SK-N-SH (cell line): ENCODE data around the gene IL6ST. TPM values are rescaled to one million over a fixed set of nuclear protein-coding genes. Genes with fewer than 3 reads are reported as not detected.

Experiments used
- CTCF ChIA-PET: fragments of 300-600, 350-600 bp; formaldehyde crosslinking; extraction: SDS; loops from one replicate; lab custom pipeline; 2021; lab: Yijun Ruan, JAX
- POLR2A ChIA-PET: fragments of 350-600 bp; sonication (Branson Sonifier 250); formaldehyde crosslinking; extraction: SDS; loops from one replicate; lab custom pipeline; 2020; ENCODE audit warnings: antibody characterized with exemption, inconsistent platforms; lab: Yijun Ruan, JAX
- DNase-seq: peaks from one replicate; pipeline ENCODE4 v3.0.0; 2012
- H2AFZ ChIP-seq: fragments of 200-600 bp; sonication (generic); 2 replicates; pipeline ENCODE4 v1.8.1; 2016; ENCODE audit warnings: antibody characterized with exemption, mild to moderate bottlenecking, low read depth
- H3F3A ChIP-seq: fragments of 200-600 bp; sonication (generic); replicated peaks from 2 replicates; pipeline ENCODE3; 2016; ENCODE audit warnings: antibody characterized with exemption, mild to moderate bottlenecking; ENCODE audit not compliant: insufficient read depth
- H3K27ac ChIP-seq, 2 experiments: fragments of 200-500 bp in 1 of 2; fragments of 200-600 bp in 1 of 2; sonication (Bioruptor generic) in 1 of 2; sonication (generic), shearing (Covaris generic) in 1 of 2; 2 replicates each; pipeline versions ENCODE4 v1.5.1 to v1.6.1; 2014 to 2016; ENCODE audit warnings: low read depth in 2 of 2, inconsistent platforms in 1 of 2, low read length in 1 of 2, mild to moderate bottlenecking in 1 of 2, mixed read lengths in 1 of 2
- H3K27me3 ChIP-seq: fragments of 200-600 bp; sonication (generic), shearing (Covaris generic); 2 replicates; pipeline ENCODE4 v1.6.1; 2016; ENCODE audit warnings: mixed run types; ENCODE audit not compliant: insufficient read depth
- H3K36me3 ChIP-seq, 2 experiments: fragments of 200-500 bp in 1 of 2; fragments of 200-600 bp in 1 of 2; sonication (Bioruptor generic) in 1 of 2; sonication (generic) in 1 of 2; replicated peaks in 1 of 2; 2 replicates each; pipeline versions ENCODE3 to v1.5.1; 2014 to 2016; ENCODE audit warnings: low read length in 1 of 2, mild to moderate bottlenecking in 1 of 2; ENCODE audit not compliant: insufficient read depth in 2 of 2, control insufficient read depth in 1 of 2
- H3K4me1 ChIP-seq, 2 experiments: fragments of 200-500 bp in 1 of 2; fragments of 200-600 bp in 1 of 2; sonication (Bioruptor generic) in 1 of 2; sonication (generic), shearing (Covaris generic) in 1 of 2; 2 replicates each; pipeline versions ENCODE4 v1.5.1 to v1.6.1; 2014 to 2016; ENCODE audit warnings: low read depth in 1 of 2, low read length in 1 of 2, mixed run types in 1 of 2; ENCODE audit not compliant: insufficient read depth in 2 of 2, control insufficient read depth in 1 of 2
- H3K4me2 ChIP-seq: fragments of 200-600 bp; sonication (generic), shearing (Covaris generic); 2 replicates; pipeline ENCODE4 v1.6.1; 2017; ENCODE audit warnings: mixed run types
- H3K4me3 ChIP-seq, 2 experiments: fragments of 200-500 bp in 1 of 2; fragments of 200-600 bp in 1 of 2; sonication (Bioruptor generic) in 1 of 2; sonication (generic), shearing (Covaris generic) in 1 of 2; 2 replicates each; pipeline versions ENCODE4 v1.5.1 to v1.8.1; 2014 to 2016; ENCODE audit warnings: low read depth in 2 of 2, inconsistent platforms in 1 of 2, low read length in 1 of 2, mild to moderate bottlenecking in 1 of 2, mixed read lengths in 1 of 2, moderate library complexity in 1 of 2
- H3K79me2 ChIP-seq: fragments of 200-600 bp; sonication (generic); 2 replicates; pipeline ENCODE4 v1.8.1; 2017; ENCODE audit warnings: mild to moderate bottlenecking; ENCODE audit not compliant: insufficient read depth
- H3K9ac ChIP-seq: fragments of 200-600 bp; sonication (generic); 2 replicates; pipeline ENCODE4 v1.6.1; 2017; ENCODE audit warnings: mixed run types
- H3K9me2 ChIP-seq: fragments of 200-600 bp; sonication (generic); 2 replicates; pipeline ENCODE4 v1.6.1; 2017; ENCODE audit warnings: mixed run types
- H3K9me3 ChIP-seq: fragments of 200-600 bp; sonication (generic); 2 replicates; pipeline ENCODE4 v1.6.1; 2017; ENCODE audit warnings: mixed run types, mild to moderate bottlenecking, moderate library complexity
- H4K20me1 ChIP-seq: fragments of 200-600 bp; sonication (generic); 2 replicates; pipeline ENCODE4 v1.6.1; 2017; ENCODE audit warnings: mild to moderate bottlenecking, mixed run types; ENCODE audit not compliant: insufficient read depth
- EZH2phosphoT487 ChIP-seq: fragments of 200-600 bp; sonication (generic); IDR thresholded peaks from 2 replicates; pipeline ENCODE4 v1.6.1; 2017; ENCODE audit warnings: low read depth, mixed run types, mild to moderate bottlenecking, antibody characterized with exemption, moderate library complexity, borderline replicate concordance
- FOSL2 ChIP-seq: IDR thresholded peaks from 2 replicates; pipeline ENCODE4 v1.4.0; 2012; ENCODE audit warnings: low read depth, mild to moderate bottlenecking, moderate library complexity, borderline replicate concordance
- GABPA ChIP-seq: IDR thresholded peaks from 2 replicates; pipeline ENCODE4 v1.4.0; 2012; ENCODE audit warnings: low read depth, mild to moderate bottlenecking
- JUND ChIP-seq: IDR thresholded peaks from 2 replicates; pipeline ENCODE4 v1.4.0; 2012
- MEF2A ChIP-seq: IDR thresholded peaks from 2 replicates; pipeline ENCODE4 v1.4.0; 2012; ENCODE audit warnings: low read depth, borderline replicate concordance
- MXI1 ChIP-seq: IDR thresholded peaks from 2 replicates; pipeline ENCODE4 v1.6.1; 2012; ENCODE audit warnings: mild to moderate bottlenecking, low read depth, low read length, improper control_type of control experiment
- NFIC ChIP-seq: IDR thresholded peaks from 2 replicates; pipeline ENCODE4 v1.4.0; 2012; ENCODE audit warnings: borderline replicate concordance
- SMC3 ChIP-seq: IDR thresholded peaks from 2 replicates; pipeline ENCODE4 v1.6.1; 2012; ENCODE audit warnings: low read depth, low read length, improper control_type of control experiment
- YY1 ChIP-seq: IDR thresholded peaks from 2 replicates; pipeline ENCODE4 v1.4.0; 2012; ENCODE audit warnings: low read depth, mild to moderate bottlenecking
- WGBS: methylation state at CpG from one replicate; pipeline ENCODE4 v1.1.6; 2017; ENCODE audit warnings: low lambda C conversion rate; 5-methylcytosine and 5-hydroxymethylcytosine counted together
- polyA plus RNA-seq, 3 experiments: library from polyadenylated mRNA; depleted of rRNA; stranded (reverse); fragments of >200 nt; gene quantifications; 2 replicates each; pipeline ENCODE4 v1.2.3, GENCODE V29; 2012
- TF ChIP-seq, protein P1 (sequence below): fragments of 150-350 bp; IDR thresholded peaks from 2 replicates; pipeline ENCODE4 v1.6.1; 2017; ENCODE audit warnings: antibody characterized with exemption, low read length, low read depth, borderline replicate concordance
- TF ChIP-seq, protein P2 (sequence below): IDR thresholded peaks from 2 replicates; pipeline ENCODE4 v1.4.0; 2012; ENCODE audit warnings: low read depth, borderline replicate concordance
- TF ChIP-seq, protein P3 (sequence below): IDR thresholded peaks from 2 replicates; pipeline ENCODE4; 2012
- TF ChIP-seq, protein P4 (sequence below): IDR thresholded peaks from 2 replicates; pipeline ENCODE4 v1.4.0; 2012; ENCODE audit warnings: low read depth
- TF ChIP-seq, protein P5 (sequence below): IDR thresholded peaks from 2 replicates; pipeline ENCODE4 v1.6.1; 2012; ENCODE audit warnings: mild to moderate bottlenecking, low read depth, low read length, moderate library complexity

The IL6ST gene
- polyA plus RNA-seq, 1 of the 3 experiments (the other 2 are of a cell fraction), result 16.0 TPM

DNA sequence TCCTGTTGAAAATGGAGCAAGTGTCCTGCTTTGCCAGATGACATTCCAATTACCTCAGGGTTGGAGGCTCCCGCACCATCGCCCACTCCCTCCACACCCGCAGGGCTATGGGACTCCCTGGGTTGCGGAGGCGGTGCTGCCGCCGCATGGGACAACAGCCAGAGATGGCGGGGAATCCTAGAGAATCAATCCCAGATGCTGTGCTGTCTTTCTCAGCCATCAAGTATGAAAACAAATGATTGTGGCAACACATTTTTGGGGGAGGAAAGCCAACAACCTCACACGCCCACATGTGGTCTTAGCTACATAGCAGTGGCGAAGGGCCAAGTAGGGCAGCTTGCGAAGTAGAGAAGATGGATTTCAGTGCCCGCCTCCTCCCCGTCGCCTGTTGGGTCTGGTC, 96.9 kb downstream of the IL6ST start (continued):
- TF ChIP-seq JUND (peak; percentile 34; the same call in 1 of the 2 replicates), MXI1 (peak; percentile 69; the same call in 1 of the 2 replicates), FOSL2 (no peak; the same call in 1 of the 2 replicates), YY1 (no peak)
- TF ChIP-seq, protein P1, sequence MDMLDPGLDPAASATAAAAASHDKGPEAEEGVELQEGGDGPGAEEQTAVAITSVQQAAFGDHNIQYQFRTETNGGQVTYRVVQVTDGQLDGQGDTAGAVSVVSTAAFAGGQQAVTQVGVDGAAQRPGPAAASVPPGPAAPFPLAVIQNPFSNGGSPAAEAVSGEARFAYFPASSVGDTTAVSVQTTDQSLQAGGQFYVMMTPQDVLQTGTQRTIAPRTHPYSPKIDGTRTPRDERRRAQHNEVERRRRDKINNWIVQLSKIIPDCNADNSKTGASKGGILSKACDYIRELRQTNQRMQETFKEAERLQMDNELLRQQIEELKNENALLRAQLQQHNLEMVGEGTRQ, result no peak
- TF ChIP-seq, protein P2, sequence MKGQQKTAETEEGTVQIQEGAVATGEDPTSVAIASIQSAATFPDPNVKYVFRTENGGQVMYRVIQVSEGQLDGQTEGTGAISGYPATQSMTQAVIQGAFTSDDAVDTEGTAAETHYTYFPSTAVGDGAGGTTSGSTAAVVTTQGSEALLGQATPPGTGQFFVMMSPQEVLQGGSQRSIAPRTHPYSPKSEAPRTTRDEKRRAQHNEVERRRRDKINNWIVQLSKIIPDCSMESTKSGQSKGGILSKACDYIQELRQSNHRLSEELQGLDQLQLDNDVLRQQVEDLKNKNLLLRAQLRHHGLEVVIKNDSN, result no peak
- TF ChIP-seq, protein P3, sequence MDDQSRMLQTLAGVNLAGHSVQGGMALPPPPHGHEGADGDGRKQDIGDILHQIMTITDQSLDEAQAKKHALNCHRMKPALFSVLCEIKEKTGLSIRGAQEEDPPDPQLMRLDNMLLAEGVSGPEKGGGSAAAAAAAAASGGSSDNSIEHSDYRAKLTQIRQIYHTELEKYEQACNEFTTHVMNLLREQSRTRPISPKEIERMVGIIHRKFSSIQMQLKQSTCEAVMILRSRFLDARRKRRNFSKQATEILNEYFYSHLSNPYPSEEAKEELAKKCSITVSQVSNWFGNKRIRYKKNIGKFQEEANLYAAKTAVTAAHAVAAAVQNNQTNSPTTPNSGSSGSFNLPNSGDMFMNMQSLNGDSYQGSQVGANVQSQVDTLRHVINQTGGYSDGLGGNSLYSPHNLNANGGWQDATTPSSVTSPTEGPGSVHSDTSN, result peak; percentile 85

DNA sequence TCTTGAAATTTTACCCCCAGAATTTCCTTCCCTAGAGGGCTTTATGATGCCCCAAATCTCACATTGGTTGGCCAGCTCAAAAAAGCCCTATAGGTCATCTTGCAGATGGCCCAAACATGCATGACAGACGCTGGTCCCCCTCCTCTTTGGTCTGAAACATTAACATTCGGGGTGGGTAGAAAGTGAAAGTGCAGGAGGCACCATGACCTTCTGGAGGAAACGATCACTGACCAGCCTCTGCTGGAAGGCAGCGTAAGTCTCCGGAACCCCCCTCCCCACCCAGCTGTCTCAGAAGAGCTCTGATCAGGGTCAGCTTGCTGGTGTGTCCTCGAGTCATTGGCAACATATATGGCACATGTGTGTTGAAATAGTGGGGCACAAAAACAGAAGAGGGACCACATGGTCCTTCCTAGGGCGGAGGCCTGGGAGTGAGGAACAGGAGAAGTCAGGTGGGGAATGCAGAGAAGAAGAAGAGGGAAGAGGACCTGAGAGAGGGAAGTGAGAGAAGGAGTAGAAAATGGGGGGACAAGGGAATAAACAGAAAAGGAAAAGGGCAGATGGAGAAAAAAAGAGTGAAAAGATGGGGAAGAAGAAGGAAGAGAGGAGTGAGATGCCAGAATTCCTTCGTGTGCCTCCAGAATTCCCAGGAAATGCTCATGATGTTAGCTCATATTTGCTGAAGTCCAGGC, 97.4 kb downstream of the IL6ST start:
- POLR2A ChIA-PET, result no interaction called here
- peak overlapping the region; percentile 36 for H3K4me2 ChIP-seq
- no peaks in the 10 kb centered on the region for H3K79me2 ChIP-seq
- H3K27me3 ChIP-seq, result no peaks in the 10 kb centered on the region
- peaks cover 12% of the 10 kb centered on the region for H3F3A ChIP-seq
- H3K4me3 ChIP-seq, result peak overlapping the region; percentile 27 to 40; a peak in 3 of 4 replicates
- no peaks in the 10 kb centered on the region for H3K9me2 ChIP-seq
- CTCF ChIA-PET, result interaction anchor here (1.0 to 3.1 kb wide), 3 partner anchors 14 to 28 kb away, joined by 3 to 10 read pairs (median 3); no protein-coding TSS in a partner anchor
- no peak for TF ChIP-seq MEF2A
- TF ChIP-seq GABPA, result no peak
- TF ChIP-seq NFIC, result no peak
- TF ChIP-seq, protein P4, sequence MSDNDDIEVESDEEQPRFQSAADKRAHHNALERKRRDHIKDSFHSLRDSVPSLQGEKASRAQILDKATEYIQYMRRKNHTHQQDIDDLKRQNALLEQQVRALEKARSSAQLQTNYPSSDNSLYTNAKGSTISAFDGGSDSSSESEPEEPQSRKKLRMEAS, result no peak
- TF ChIP-seq MXI1, result no peak
- TF ChIP-seq SMC3, result no peak
- TF ChIP-seq EZH2phosphoT487, result no peak
- TF ChIP-seq, protein P5, sequence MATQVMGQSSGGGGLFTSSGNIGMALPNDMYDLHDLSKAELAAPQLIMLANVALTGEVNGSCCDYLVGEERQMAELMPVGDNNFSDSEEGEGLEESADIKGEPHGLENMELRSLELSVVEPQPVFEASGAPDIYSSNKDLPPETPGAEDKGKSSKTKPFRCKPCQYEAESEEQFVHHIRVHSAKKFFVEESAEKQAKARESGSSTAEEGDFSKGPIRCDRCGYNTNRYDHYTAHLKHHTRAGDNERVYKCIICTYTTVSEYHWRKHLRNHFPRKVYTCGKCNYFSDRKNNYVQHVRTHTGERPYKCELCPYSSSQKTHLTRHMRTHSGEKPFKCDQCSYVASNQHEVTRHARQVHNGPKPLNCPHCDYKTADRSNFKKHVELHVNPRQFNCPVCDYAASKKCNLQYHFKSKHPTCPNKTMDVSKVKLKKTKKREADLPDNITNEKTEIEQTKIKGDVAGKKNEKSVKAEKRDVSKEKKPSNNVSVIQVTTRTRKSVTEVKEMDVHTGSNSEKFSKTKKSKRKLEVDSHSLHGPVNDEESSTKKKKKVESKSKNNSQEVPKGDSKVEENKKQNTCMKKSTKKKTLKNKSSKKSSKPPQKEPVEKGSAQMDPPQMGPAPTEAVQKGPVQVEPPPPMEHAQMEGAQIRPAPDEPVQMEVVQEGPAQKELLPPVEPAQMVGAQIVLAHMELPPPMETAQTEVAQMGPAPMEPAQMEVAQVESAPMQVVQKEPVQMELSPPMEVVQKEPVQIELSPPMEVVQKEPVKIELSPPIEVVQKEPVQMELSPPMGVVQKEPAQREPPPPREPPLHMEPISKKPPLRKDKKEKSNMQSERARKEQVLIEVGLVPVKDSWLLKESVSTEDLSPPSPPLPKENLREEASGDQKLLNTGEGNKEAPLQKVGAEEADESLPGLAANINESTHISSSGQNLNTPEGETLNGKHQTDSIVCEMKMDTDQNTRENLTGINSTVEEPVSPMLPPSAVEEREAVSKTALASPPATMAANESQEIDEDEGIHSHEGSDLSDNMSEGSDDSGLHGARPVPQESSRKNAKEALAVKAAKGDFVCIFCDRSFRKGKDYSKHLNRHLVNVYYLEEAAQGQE, result no peak
- TF ChIP-seq, all 33 proteins: peak for 0
- Histone ChIP-seq H3K36me3 (no peaks in the 10 kb centered on the region), H3K4me1 (peaks cover 7 to 10% of the 10 kb centered on the region in 2 experiments; a peak in 3 of 4 replicates), H3K9me3 (no peaks in the 10 kb centered on the region), H3K27ac (peak overlapping the region; percentile 26 to 37; a peak in 2 of 4 replicates), H2AFZ (no peak overlapping the region; the same call in 1 of the 2 replicates), H3K9ac (no peak overlapping the region), H4K20me1 (no peaks in the 10 kb centered on the region)
- WGBS, result 83% methylated on average over 8 of the region's 8 CpGs
- DNase-seq, result no peak
